GM18858 (cell line): ENCODE data around the gene CYB5RL.
"Not testable (repeated sequence)": the region's sequence is repeated elsewhere in the genome, so short reads cannot be mapped to it uniquely, and the experiment has no call there.

Experiments used
- ATAC-seq: cut with Tn5 transposase; IDR thresholded peaks from one replicate; pipeline ENCODE4 v1.9.1; 2021; ENCODE audit not compliant: unreplicated experiment

Gene CYB5RL

DNA sequence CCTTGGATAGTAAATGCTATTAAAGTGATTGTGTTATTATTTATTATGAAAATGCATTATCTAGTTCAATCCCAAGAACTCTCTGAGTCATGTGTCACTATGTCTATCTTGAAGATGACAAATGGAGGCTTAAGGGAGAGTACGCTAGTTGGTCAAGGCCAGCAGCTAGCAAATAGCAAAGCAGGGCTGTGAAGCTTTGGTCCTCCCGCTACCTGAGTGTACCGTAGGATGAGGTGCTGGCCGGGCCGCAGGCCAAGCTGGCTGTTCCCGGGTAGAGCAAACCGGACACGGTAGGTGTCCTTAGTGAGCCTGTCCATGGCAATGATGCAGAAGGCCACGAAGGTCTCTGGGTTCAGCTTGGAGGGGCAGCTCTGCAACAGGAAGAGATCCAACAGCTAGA is 9.3 kb downstream of the CYB5RL start:
- ATAC-seq, result no peak

DNA sequence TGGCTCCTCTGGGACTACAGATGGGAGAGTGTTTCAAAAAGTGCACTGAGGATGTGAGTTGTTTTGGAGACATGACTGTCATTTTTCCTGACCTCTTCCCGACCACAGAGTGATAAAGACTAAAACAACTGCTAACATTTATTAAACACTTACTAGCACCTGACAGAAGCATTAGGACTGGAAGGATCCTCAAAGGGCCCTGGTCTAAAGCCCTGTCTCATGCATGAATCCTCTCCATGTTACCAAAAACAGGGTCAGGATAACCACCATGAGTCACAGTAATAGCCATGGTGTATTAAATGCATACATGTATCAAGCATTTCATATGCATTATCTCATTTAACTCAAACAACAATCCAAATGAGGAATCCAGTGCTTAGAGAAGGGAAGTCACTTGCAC is 11.5 kb downstream of the CYB5RL start:
- no peak for ATAC-seq

DNA sequence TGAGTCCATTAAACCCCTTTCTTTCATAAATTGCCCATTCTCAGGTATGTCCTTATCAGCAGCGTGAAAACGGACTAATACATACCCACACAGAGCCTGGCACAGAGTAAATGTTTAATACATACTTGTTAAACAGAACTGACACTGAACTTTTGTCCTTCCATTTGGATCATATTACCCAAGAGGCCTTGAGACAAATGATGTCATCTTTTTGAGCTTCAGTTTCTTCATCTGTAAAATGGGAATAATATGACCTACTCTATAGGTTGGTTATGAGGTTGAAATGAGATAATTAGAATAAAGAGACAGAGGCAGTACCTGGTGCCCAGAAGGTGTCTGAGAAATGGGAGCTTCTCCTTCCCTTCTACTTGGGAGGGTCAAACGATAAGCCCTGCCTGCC is 13.8 kb downstream of the CYB5RL start:
- ATAC-seq, result no peak

DNA sequence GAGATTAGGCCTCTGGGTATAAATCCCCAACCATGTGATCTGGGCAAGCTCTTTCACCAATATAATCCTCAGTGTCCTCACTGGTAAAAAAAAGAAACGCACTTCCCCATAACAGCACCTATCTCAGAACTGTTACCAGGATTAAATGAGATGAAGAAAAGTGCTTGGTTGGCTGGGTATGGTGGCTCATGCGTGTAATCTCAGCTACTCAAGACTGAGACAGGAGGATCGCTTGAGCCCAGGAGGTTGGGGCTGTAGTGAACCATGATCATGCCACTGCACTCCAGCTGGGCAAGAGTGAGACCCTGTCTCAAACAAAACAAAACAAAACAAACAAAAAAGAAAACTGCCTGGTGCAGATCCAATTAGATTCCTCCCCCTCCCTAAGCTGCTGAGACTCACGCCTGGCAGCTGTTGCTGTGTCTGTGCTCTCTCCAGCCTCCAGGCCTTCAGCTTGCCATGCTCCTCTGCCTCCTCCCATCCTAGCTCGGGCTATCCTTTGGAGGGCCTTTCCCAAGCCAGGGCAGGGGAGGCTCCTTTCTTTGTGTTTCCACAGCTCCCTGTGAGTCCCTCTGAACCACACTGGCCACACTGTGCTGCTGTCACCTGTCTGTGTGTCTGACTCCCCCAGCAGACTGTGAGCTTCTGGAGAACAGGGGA is 19.0 kb downstream of the CYB5RL start:
- ATAC-seq, result no peak

DNA sequence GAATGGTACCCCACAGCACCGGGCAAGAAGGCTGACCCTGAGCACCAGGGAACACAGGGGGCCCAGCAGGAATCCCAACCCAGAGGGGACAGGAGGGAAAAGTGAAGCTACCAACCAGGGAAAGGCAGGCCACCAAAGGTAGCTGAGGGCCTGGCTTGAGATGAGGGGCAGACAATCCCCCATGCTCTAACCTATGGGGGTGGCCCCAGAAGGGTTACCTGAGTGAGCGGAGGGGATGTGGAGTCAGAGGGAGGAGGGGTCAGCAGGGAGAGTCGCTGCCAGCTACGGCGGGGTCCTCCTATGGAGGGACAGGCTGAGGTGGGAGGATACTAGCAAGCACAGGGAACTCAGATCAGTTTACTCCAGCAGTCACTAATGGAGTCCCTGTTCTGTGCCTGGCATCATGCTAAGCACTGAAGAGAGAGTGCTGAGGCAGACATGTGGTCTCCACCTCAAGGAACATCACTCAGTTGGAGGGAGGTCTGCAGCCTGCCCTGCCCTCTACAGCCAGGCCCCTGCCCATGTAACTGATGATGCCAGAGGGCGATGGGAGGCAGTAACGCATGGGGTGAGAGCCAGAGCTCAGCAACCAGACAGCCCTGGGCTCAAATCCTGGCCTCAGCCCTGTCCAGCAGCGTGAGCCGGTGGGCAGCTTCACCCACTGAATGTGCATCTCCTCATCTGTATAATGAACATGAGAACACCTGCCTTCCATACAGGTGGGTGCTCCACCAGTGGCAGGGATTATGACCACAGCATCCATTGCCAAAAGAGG is 21.3 kb downstream of the CYB5RL start:
- no peak for ATAC-seq

DNA sequence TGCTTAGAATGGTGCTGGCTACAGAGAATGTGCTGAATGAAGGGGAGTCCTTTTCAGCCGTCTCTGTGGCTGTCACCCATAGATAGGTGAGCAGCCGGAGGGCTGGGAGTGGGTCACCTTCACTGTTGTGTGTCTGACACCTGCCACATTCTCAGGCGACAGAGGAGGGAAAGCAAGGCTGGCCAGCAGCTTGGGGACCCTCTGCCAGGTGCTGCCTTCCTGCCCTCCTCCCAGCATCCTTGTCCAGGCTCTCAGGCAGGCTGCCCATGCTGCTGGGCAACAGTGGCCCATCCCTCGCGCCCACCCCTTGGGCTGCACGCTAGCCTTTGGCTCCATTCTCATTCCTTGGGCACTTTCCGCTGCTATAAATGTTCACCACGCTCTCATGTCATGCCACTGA is 22.1 kb downstream of the CYB5RL start:
- no peak for ATAC-seq

DNA sequence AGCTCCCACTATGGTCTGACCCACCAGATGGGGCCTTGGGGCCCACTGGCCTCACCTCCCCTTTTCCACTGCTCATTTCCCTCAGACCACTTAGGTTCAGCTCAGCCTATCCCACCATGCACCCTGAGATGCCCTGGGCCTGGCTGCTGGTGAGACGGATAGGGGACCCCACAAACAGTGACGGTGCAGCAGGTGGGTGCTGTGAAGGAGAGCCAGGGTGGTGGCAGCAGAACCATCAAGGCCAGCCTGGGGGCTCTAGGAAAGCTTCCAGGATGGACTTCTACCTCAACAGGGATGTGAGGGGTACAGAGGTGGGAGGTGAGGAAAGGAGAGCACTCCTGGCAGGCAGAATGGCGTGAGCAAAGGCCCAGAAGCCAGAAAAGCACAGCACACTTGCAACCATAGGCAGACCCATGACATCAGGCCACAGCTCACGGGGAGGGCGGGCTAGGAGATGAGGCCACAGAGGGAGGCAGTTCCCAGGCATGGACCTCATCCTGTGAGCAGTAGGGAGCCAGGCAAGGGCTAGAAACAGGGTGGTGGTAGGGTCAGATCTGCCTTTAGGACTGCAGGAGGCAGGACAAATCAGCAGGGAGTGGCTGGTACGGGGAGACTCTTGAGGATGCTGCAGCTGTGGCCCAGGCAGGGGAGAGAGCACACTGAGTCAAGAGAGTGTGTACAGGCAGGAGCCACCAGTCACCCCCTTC is 23.1 kb downstream of the CYB5RL start:
- ATAC-seq, result no peak

DNA sequence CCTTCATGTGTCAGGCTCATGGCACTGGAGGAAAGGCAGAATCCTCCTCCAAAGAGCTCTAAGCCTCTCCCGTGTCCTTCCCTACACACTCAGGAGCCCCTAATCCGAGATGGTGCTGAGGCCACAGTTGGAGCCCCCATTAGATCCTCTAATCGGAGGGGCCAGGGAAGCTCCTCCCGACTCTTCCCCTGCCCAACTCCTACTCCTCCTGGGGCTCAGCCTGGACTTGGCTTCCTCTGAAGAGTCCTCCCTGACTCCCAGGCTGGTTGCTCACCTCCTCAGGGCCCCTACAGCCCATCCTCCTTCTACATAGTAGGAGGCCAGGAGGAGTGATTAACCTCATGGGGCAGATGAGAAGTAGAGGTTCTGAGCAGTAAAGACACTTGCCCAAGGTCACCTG is 25.7 kb downstream of the CYB5RL start:
- ATAC-seq, result no peak

DNA sequence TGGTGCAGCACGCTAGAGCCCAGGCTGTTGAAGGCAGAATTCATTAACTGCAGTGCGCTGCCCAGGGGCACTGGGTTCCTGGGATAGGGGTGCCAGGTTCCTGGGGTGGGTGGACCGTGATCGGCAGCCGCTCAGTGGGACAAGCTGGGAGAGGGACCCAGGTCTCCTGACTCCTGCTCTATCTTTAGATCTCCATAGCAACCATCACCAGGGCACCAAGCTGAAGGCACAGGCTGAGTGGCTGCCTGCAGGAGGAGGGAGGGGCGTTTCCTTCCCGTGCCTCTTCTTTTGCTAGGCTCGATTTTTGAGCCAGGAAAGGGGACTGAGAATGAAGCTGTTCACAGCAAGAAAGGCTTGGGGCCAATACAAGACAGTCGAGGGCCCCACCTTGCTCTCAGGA is 26.1 kb downstream of the CYB5RL start:
- no peak for ATAC-seq

DNA sequence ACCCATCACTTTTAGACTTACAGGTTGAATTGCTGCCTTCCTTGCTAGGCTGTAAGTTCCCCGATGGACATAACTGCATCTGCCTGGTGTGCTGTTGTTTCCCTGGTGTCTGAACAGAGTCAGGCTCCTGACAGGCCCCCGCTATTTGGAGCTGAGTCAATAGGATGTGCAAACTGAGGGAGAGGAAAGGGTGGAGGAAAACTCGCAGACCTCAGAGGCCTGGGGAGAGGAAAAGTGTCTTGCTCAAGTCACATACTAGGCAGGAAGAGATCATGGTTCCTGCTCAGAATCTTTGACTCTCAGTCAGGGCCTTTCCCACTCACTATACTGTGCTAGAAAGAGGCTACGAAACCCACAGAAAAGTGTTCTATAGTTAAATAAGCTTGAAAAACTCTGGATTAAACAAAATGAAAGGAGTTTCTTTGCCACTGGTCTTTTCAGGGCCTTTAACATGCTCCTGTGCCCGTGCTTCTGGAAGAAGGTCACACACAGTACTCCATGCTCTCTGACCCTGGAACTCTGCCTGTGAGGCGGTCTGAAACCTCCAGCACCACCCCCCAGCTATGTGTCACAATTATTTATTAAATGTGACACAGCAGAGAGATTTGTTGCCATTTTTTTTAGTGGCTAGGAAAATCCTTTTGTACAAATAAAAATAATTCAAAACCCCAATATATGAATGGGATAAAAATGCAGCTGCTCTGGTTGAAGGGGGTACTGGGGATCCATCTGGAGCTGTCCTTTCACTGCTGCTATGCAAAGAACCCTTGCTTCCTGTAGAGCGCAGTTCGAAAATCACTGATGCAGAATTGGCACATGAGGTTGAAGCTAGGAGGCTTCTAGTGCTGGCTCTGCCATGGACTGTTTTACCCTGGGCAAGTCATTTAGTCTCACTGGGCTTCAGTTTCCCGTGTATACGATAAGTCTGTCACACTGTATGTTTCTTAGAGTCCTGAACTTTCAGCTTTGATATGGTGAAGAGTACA is 26.9 kb downstream of the CYB5RL start:
- no peak for ATAC-seq

DNA sequence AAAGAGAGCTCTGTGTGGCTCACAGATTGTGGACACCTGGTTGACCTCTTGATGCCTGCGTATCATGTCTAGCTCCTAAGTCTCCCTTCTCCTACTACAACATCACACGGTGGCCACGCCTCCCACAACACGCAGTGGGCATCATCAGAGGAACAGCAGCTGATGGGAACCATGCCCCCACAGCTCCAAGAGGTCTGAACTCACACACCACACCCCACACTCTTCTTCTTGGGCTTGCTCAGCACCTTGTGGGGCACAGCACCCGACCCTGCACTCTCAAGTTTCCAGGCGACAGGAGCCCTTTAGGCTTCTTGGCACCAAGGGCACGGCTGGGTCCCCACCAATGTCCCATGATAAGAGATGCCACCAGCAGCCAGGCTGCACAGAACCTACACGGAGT is 28.2 kb downstream of the CYB5RL start:
- ATAC-seq, result no peak

DNA sequence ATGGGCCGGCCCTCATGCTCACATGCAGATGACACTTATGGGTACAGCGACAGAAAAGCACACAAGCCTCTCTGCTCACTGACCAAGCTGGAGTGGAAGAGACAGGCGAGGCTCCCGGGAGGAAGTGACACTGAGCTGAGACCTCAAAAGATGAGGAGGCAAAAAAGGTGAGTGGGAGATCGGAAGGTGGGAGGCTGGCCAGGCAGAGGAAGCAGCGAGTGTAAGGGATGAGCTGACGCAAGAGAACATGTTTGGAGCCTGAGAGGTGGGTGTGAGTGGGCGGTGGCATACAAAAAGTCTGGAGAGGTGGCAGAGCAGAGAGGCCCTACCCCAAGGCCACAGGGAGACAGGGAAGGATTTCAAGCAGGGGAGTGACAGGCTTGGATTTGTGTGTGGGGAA is 28.8 kb downstream of the CYB5RL start:
- ATAC-seq, result no peak

DNA sequence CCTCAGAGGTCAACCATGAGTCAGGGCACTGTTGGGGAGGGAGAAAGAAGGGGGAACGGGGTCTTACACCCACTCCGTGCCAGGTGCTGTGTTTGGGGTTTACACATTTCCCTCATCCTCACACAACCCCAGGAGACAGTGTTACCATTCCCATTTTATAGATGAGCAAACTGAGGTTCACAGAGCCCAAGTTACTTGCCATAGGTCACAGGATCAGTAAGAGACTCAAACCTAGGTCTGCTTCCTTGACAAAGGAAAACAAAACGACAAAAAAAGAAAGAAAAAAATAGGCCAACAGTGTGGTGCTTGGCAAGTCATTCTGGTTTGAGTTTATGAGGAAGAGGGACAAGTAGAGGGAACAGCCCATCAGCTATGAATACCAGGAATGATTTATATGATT is 30.8 kb downstream of the CYB5RL start:
- no peak for ATAC-seq

DNA sequence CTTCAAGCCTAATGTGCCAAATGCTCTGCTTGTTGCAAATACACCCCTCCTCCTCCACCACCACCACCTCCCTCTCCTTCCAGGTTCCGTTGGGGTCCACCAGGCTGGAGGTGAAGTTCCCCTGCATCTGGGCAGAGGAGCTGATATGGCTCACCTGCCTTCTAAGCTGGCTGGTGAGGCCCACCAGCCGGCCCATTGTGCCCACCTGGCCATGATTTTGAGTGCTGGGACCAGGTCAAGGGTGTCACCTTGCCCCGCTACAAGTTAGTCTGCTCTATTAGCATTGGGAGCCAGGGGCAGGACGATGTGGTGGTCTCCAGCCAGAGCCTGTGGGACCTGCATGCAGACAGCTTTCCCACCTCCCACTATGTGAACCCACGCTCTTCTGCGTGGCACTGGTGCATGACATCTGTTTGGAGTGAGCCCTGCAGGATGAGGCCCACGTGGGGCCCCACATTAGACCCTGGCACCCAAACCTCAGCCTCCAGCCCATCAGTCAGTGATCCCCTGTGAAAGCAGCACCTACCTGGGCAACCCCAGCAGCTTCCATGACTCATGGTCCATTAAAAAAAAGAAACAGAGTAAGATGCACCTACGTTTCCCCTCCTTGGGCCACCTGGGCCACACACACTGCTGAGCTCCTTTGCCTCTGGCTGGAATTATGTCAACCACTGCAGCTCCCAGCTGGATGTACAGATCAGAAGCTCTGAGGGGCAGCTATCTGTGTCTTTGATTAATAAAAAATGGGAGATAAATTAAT is 31.4 kb downstream of the CYB5RL start:
- no peak for ATAC-seq

DNA sequence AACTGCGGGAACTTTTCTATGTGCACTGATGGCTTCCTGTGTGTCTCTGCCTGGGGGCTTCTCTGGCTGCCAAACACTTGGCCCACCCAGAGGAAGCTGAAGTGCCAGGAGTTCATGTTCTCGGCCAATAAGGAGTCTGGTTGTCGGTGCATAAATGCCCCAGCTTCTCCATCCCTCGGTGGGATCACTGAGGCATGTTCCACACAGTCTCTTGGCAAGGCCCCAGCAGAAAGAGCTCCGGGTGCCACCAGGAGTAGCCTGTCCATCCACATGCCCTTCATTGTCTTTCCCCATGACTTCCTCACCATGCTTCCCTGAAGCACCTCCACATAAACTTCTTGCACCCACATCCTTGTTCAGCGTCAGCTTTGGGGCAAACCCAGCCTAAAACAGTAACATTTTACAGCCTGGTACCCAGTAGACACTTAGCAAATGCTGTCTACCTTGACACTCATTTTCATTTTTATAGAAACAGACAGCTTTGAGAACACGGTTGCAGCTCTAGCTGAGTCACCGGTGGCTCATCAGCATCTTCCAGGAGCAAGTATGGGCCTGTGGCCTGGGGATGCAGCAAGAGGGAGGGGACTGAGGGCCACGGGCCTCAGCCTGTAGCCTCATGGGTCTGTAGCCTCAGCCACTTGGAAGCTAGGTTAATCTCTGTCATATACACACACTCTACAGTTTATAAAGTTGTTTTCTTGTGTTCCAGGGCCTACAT is 32.2 kb downstream of the CYB5RL start:
- ATAC-seq, result no peak

DNA sequence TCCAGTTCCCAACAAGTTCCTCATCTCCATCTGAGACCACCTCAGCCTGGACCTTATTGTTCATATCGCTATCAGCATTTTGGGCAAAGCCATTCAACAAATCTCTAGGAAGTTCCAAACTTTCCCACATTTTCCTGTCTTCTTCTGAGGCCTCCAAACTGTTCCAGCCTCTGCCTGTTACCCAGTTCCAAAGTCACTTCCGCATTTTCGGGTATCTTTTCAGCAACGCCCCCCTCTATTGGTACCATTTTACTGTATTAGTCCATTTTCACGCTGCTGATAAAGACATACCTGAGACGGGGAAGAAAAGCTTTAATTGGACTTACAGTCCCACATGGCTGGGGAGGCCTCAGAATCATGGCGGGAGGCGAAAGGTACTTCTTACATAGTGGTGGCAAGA is 33.5 kb downstream of the CYB5RL start:
- ATAC-seq, result not testable (repeated sequence)

DNA sequence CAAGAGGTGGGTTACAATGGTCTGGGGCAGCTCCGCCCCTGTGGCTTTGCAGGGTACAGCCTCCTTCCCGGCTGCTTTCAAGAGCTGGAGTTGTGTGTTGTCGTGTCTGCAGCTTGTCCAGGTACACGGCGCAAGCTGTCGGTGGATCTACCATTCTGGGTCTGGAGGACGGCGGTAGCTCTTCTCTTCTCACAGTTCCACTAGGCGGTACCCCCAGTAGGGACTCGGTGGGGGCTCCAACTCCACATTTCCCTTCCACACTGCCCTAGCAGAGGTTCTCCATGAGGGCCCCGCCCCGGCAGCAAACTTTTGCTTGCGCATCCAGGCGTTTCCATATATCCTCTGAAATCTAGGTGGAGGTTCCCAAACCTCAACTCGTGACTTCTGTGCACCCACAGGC is 34.7 kb downstream of the CYB5RL start:
- no peak for ATAC-seq

DNA sequence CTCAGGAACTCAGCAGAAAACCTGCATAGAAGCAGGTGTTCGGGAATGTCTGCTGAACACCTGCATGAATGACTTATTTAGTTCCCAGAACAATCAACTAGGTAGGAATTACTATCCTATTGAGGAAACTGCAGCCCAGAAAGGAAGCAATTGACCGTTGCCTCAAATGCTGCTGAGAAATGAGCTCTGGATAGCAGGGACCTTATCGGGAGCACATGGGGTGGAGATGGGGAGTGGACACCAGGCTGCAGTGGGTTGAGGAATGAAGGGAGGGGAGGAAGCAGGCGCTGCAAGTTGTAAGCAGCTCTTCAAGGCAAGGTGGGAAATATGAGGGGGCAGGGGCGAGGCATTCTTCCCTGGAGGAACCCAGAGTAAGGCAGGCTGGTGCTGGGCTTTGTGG is 36.3 kb downstream of the CYB5RL start:
- ATAC-seq, result no peak

DNA sequence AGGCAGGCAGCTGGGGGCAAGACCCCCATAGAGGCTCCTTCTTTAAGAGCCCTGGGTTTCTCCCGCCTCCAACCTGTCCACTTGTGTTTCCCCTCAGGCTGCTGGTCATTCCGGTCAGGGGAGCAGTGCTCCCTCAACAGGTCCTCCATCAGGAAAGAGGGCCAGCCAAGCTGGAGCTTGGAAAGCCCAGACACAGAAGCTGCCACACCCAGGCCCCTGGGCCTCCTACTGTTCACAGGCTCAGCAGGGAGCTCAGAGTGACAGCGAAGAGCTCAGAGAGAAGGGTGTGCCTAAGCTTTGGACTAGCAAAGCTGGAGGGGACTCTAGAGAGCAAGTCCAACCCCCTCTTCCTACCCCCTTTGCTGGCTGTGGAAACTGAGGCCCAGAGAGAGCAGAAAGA is 36.8 kb downstream of the CYB5RL start:
- no peak for ATAC-seq
